HG03378 (cell line): Measurements from ENCODE around the gene ADH7.
A peak's percentile ranks its signal among the peaks of the same experiment; 100 is the strongest.

ENCODE experiments used
- ATAC-seq: cut with Tn5 transposase; IDR thresholded peaks from one replicate; pipeline ENCODE4 v1.9.1; 2021; ENCODE audit warnings: mild to moderate bottlenecking, moderate library complexity; ENCODE audit not compliant: unreplicated experiment

Gene ADH7

DNA sequence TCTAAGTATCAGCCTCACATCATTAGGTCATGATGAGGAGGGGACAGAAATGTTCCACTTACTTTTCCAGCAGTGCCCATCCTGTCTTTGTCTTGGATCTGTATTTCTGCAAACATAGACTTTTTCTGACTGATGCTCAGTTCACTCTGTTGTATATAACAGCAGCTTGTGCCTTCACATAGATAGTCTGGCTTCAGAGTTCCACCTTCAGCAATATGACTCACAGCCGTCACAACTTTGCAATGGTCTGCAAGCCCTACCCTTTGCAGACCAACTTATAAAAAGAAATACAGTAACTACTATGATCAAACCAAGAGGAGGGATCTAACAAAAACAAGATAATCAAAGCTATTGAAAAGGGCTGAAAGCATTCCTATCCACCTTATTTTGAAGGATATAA lies at the start of gene ADH7:
ADH7 (minus strand) TSS at position 189 of the 400 bp plus-strand sequence; CDS start at position 80, 109 bp downstream.
- no peak for ATAC-seq

- no peak for ATAC-seq
Measured at GRCh38 chr4:99483636-99484035, 48.5 kb upstream of the ADH7 start.

GRCh38 chr4:99473131-99473530 lies 38.0 kb upstream of the ADH7 start:
- no peak for ATAC-seq

DNA sequence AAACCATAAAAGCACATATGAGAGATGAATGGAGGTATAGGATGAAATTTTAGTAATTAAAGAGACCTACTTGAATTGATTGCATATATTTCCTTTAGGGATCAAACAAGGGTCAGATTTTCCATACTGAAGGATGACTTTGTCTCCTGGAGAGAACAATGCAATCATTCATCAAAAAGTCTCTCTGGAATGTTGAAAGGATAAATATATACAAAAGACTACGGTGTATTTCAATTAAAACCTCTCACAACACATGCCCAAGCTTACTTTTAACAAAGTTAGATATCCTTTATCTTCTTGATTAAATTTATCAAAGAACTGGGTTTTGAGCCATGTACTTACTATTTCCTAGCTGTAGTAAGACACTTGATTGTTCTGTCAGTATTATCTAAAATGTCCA lies 36.8 kb upstream of the ADH7 start:
- no peak for ATAC-seq

DNA sequence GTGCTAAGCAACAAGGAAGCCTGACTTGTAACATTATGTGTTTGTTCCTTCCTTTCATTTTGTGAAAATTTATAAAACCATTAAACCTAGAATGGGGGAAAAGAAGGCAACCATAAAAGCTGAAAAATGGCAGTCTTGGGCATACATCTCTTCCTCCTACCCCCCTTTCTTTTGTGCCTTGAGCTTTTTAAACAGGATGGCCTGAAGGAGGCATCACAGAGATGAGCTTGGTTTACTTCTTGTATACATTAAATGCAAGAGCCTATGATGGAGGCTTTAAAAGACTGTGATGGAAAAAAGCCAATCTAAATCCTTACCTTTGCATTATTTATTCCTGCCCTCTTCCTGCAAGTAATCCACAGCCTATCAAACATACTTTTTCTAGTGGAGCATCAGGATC lies 36.2 kb upstream of the ADH7 start:
- no peak for ATAC-seq

DNA sequence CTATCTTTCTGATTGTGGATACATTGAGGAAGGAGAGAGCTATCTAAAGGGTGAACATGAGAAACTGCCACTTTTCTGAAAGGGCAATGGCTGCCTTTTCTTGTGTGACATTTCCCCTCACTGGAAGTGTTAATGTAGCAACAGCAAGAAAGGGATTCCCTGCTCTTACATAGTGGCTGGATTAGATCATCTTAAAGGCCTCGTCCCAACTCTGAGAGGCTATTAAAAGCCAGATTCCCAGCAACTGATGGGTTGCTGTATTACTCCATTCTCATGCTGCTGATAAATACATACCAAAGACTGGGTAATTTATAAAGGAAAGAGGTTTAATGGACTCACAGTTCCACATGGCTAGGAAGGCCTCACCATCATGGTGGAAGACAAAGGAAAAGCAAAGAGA lies 33.7 kb upstream of the ADH7 start:
- ATAC-seq = no peak

GRCh38 chr4:99467887-99468286 lies 32.7 kb upstream of the ADH7 start:
- ATAC-seq = no peak

- no peak for ATAC-seq
Measured at GRCh38 chr4:99463566-99463965, 28.4 kb upstream of the ADH7 start.

GRCh38 chr4:99462875-99463464 lies 27.8 kb upstream of the ADH7 start:
- ATAC-seq = peak; percentile 95

- ATAC-seq = no peak
Measured at GRCh38 chr4:99461623-99462401, 26.7 kb upstream of the ADH7 start.

DNA sequence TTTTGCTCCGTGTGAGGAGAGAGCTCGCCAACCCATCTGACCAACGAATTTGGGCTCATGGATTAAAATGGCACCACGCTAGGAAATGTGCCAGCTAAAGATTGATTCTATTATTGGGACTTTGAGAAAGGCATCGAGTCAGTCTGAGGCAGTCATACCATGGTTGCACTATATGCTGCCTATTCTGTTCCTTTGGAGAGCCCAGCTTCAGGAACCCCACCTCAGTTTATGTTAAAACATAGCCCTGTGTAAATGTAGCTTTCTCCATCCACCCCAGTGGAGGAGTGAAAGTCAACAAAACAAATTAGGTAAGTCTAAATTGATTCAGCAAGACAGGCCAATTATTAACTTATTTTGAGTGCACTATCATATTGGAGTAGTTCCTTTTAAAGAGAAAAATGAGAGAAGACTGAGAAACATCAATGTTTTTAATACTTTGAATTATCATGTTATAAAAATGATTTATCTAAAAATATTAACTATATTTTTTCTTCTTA lies 24.5 kb upstream of the ADH7 start:
- no peak for ATAC-seq

DNA sequence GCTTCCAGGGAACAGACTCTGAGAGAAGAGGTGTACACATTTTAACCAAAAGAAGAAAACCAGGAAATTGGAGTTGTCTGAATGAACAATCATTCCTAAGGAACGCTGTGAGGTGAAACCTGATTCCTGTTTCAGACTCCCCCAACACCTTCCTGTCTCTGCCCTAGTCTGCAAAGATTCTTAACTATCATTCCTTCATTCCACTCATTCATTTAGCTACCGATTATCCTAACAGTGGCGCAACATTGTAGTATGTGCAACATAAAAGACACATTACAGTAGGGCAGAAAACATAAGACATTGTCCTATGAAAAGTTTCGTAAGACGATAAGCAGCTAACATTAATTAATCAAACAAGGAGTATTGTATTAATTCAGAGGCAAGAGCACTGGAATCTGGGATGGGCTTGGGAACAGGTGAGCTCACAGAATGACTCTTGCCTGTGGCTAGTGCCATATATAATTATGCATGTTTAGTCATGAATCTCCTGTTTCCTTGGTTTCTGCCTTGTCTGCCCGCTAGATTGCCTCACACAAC lies 23.8 kb upstream of the ADH7 start:
- ATAC-seq = no peak

DNA sequence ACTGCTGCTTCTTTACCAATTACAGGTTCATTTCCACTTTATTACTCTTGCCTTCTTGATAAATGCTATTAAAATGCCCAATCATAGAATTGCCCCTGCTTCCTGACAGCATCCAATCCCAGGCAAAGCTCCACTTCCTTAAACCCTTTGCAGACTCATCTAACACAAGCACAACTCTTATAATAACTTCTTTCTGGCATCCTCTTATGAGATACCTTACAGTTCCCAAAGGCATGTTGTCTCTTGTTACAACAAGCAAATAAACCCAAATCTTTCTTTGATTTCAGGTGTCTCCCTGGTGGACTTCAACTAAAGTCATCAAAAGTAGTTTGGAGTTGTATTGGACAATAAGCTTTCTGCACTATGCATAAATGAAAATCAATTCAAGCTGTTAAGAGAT lies 22.5 kb upstream of the ADH7 start:
- ATAC-seq = no peak

- no peak for ATAC-seq
Measured at GRCh38 chr4:99457270-99457669, 22.1 kb upstream of the ADH7 start.

DNA sequence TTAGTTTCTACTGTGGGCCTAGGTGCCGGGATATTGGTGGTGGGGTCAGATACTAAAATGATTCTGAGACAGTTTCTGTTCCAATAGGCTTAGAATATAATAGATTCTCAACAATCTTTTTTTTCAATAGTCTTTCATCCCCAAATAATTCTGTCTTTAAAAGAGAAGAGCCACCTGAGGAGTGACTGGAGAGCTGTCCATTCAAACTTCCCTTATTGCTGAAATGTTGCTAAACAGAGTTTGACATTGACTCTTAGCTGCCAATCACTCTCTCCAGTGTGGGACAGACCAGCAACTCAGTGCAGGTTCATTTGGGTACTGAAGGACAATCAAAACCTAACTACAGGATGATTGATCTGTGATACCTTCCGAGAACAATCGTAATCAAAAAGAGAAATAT lies 12.4 kb upstream of the ADH7 start:
- peak; percentile 23 for ATAC-seq

DNA sequence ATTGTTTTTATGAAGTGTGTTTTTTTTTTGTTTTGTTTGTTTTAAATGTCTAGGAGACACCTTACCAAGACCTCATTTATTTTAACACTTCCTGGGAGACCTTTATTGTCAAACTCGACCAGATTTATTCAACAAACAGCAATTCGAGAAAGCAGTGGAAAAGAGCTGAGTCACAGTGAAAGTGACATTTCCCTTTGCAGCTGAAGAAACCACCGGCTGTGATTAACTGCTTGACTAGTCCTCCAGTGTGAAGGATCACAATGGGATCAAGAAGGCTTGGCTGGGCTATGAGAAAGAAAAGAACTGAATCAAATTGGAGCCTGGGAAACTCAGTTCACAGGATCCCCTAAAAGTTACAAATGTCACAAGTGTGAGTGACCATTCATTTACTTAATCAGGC lies 11.9 kb upstream of the ADH7 start:
- peak; percentile 98 for ATAC-seq

DNA sequence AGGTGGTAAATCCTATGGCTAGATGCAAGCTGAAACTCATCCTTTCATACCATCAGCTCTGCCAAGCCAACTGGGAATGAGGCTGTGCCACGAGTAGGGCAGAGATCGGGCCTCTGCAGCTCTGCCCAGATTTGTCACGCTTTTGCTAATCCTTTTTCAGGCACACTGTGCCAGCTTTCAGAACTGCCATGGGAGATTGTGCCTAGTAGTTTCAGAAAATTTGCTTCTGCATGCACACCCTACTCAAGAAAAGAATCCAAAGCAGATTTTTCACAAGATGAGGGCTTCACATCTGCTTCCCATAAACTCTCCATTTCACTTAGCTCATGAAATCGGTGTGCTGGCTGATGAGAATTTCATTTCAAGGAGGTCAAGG lies 3.3 kb upstream of the ADH7 start:
- no peak for ATAC-seq

DNA sequence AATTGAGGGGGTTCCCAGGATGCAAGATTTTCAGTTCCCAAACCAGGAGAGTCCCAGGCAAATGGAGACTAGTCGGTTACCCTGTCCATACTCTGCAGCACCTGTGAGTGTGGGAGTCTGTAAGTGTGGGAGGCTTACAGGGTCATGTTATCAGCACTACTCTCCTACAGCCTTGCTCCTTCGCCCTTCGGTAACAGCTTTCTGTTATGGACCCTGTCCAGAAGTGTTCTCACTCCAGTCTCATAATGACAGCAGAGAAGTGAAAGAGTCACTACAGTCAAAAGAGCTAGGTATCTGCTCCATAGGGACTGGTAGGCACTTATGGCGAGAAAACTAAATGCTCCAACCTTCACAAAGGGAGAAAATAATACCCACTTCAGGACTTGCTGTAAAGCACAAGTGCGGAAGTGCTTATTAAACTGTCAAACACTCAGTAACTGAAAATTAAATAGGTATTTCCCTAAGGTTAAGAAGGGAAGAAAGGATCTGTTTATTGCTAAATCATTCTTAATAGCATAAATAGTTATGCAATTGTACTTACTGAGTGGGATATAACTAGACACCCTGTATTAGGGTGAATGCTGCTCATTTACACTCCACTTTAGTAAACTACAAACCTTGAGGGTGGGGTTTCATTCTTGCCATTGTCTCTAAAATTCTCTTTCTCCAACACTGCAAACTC lies 2.7 kb upstream of the ADH7 start:
- no peak for ATAC-seq

GRCh38 chr4:99436976-99437722 lies 2.0 kb upstream of the ADH7 start:
- no peak for ATAC-seq

GRCh38 chr4:99436462-99436861 lies 1.3 kb upstream of the ADH7 start:
- no peak for ATAC-seq

DNA sequence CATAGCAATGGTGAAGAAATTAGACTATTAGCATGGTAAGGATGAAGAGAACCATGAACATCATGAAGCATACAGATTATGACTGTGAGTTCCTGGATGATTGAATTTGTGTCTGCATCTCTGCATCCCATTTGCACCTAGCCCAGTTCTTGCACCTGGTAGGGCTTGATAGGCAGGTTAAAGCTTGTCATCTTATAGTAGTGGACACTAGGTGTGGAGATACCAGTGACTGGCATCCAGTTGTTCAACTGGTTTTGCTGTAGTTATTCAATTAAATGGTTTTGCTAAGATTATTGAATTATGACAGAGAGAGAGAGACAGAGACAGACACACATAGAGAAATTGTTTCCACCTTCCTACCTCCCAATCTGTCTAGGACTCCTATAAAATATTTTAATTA lies 5.0 kb downstream of the ADH7 start:
- no peak for ATAC-seq
